GM23338 (cell line): ENCODE data around the gene MTERF4. TPM values are rescaled to one million over a fixed set of nuclear protein-coding genes. Genes with fewer than 3 reads are reported as not detected.

Experiments used
- ATAC-seq: fragments of 200-7000 bp; cut with Tn5 transposase; 3 replicates; pipeline ENCODE4 v1.9.1; 2020
- DNase-seq: peaks from one replicate; pipeline ENCODE4 v3.0.0-alpha.2; 2015; ENCODE audit warnings: low spot score
- H2AFZ ChIP-seq: fragments of 200-600 bp; sonication (generic); 2 replicates; pipeline ENCODE4 v1.8.0; 2016; ENCODE audit warnings: antibody characterized with exemption, mild to moderate bottlenecking, moderate library complexity
- H3F3A ChIP-seq: fragments of 200-600 bp; sonication (generic); replicated peaks from 2 replicates; pipeline ENCODE4 v1.8.0; 2017; ENCODE audit warnings: antibody characterized with exemption, mixed run types, low read depth
- H3K27ac ChIP-seq: fragments of 200-600 bp; sonication (generic); 2 replicates; pipeline ENCODE4 v1.6.1; 2016; ENCODE audit warnings: low read depth
- H3K27me3 ChIP-seq: fragments of 200-600 bp; sonication (generic); 2 replicates; pipeline ENCODE4 v1.8.0; 2016; ENCODE audit warnings: mild to moderate bottlenecking, mixed run types, moderate library complexity; ENCODE audit not compliant: insufficient read depth
- H3K36me3 ChIP-seq: fragments of 200-600 bp; sonication (generic); 2 replicates; pipeline ENCODE4 v1.8.0; 2016; ENCODE audit warnings: mild to moderate bottlenecking; ENCODE audit not compliant: insufficient read depth
- H3K4me1 ChIP-seq: fragments of 200-600 bp; sonication (generic); 2 replicates; pipeline ENCODE4 v1.8.0; 2016; ENCODE audit warnings: mild to moderate bottlenecking, moderate library complexity; ENCODE audit not compliant: insufficient read depth
- H3K4me2 ChIP-seq: fragments of 200-600 bp; sonication (generic); 2 replicates; pipeline ENCODE4 v1.7.1; 2017; ENCODE audit warnings: mixed run types
- H3K4me3 ChIP-seq: fragments of 200-600 bp; sonication (generic); 2 replicates; pipeline ENCODE4 v1.6.1; 2016; ENCODE audit warnings: mixed run types
- H3K79me2 ChIP-seq: fragments of 200-600 bp; sonication (generic); replicated peaks from 2 replicates; pipeline ENCODE4 v1.8.0; 2017; ENCODE audit warnings: mild to moderate bottlenecking; ENCODE audit not compliant: insufficient read depth
- H3K9me2 ChIP-seq: fragments of 200-600 bp; sonication (generic); 2 replicates; pipeline ENCODE4 v1.8.0; 2017; ENCODE audit not compliant: insufficient read depth
- H4K20me1 ChIP-seq: fragments of 200-600 bp; sonication (generic); replicated peaks from 2 replicates; pipeline ENCODE4 v1.8.0; 2017; ENCODE audit warnings: mild to moderate bottlenecking; ENCODE audit not compliant: insufficient read depth
- H3K27ac Mint-ChIP-seq: 2 replicates; pipeline ENCODE4 v1.8.0; 2020; ENCODE audit warnings: inconsistent platforms, mild to moderate bottlenecking, moderate library complexity, mixed read lengths
- H3K27me3 Mint-ChIP-seq: 3 replicates; pipeline ENCODE4 v1.8.0; 2022; ENCODE audit warnings: low read depth, mild to moderate bottlenecking, moderate library complexity, mixed read lengths, inconsistent platforms; ENCODE audit not compliant: insufficient read depth, poor library complexity
- H3K36me3 Mint-ChIP-seq: 3 replicates; pipeline ENCODE4 v1.8.0; 2021; ENCODE audit warnings: low read depth, mild to moderate bottlenecking, inconsistent platforms, moderate library complexity, mixed read lengths
- H3K4me1 Mint-ChIP-seq: 3 replicates; pipeline ENCODE4 v1.8.0; 2020; ENCODE audit warnings: mild to moderate bottlenecking, inconsistent platforms, mixed read lengths
- H3K4me3 Mint-ChIP-seq: 3 replicates; pipeline ENCODE4 v1.8.0; 2021; ENCODE audit warnings: moderate library complexity, mild to moderate bottlenecking, inconsistent platforms, mixed read lengths
- H3K9me3 Mint-ChIP-seq: 3 replicates; pipeline ENCODE4 v1.8.0; 2020; ENCODE audit warnings: moderate library complexity, mild to moderate bottlenecking, inconsistent platforms, mixed read lengths
- CREB1 ChIP-seq: fragments of 250-450 bp; sonication (Bioruptor Pico); IDR thresholded peaks from 2 replicates; pipeline ENCODE4 v1.5.0; 2020; ENCODE audit warnings: low read depth, mild to moderate bottlenecking, moderate library complexity
- EZH2phosphoT487 ChIP-seq: fragments of 200-600 bp; sonication (generic); IDR thresholded peaks from one replicate; pipeline ENCODE4 v1.8.1; 2018; ENCODE audit warnings: antibody characterized with exemption; ENCODE audit not compliant: unreplicated experiment
- JUNB ChIP-seq: IDR thresholded peaks from one replicate; pipeline ENCODE4 v1.6.1; 2016; ENCODE audit warnings: antibody characterized with exemption; ENCODE audit not compliant: unreplicated experiment
- NANOG ChIP-seq: IDR thresholded peaks from 2 replicates; pipeline ENCODE4 v1.6.1; 2016; ENCODE audit warnings: antibody characterized with exemption, borderline replicate concordance
- POLR2AphosphoS5 ChIP-seq: IDR thresholded peaks from 2 replicates; pipeline ENCODE4 v1.6.1; 2016; ENCODE audit warnings: antibody characterized with exemption, low read depth
- STAT1 ChIP-seq: IDR thresholded peaks from one replicate; pipeline ENCODE4 v1.6.1; 2016; ENCODE audit warnings: antibody characterized with exemption; ENCODE audit not compliant: unreplicated experiment
- ZNF331 ChIP-seq: fragments of 250-450 bp; sonication (Bioruptor Pico); IDR thresholded peaks from 2 replicates; pipeline ENCODE4 v1.5.0; 2020; ENCODE audit warnings: low read depth, mild to moderate bottlenecking, moderate library complexity
- polyA plus RNA-seq: library from polyadenylated mRNA; unstranded; fragments of >200 nt; fragmentation: Nextera tagmentation; extraction: Ambion mirVana; gene quantifications from 2 replicates; pipeline ENCODE4 v1.2.1, GENCODE V29; 2016
- total RNA-seq: library from RNA; depleted of rRNA; stranded (reverse); fragments of >200 nt; shearing (Covaris generic); gene quantifications from 2 replicates; pipeline ENCODE4 v1.2.3, GENCODE V29; 2014
- TF ChIP-seq, protein P1 (sequence below): IDR thresholded peaks from 2 replicates; pipeline ENCODE4 v1.6.1; 2016; ENCODE audit warnings: antibody characterized with exemption
- TF ChIP-seq, protein P2 (sequence below), 2 experiments: fragments of 200-600 bp in 1 of 2; sonication (generic) in 1 of 2; conservative IDR thresholded peaks; 2 replicates each; pipeline versions ENCODE4 v1.5.1 to v1.6.1; 2016 to 2017; ENCODE audit warnings: antibody characterized with exemption in 2 of 2, low read depth in 2 of 2, mild to moderate bottlenecking in 2 of 2, moderate library complexity in 1 of 2
- TF ChIP-seq, protein P3 (sequence below): IDR thresholded peaks from one replicate; pipeline ENCODE4 v1.6.1; 2018; ENCODE audit warnings: antibody characterized with exemption; ENCODE audit not compliant: unreplicated experiment

The MTERF4 gene
- total and polyA plus RNA-seq, 2 experiments from 2014 or later: 15.3 to 63.6 TPM

DNA sequence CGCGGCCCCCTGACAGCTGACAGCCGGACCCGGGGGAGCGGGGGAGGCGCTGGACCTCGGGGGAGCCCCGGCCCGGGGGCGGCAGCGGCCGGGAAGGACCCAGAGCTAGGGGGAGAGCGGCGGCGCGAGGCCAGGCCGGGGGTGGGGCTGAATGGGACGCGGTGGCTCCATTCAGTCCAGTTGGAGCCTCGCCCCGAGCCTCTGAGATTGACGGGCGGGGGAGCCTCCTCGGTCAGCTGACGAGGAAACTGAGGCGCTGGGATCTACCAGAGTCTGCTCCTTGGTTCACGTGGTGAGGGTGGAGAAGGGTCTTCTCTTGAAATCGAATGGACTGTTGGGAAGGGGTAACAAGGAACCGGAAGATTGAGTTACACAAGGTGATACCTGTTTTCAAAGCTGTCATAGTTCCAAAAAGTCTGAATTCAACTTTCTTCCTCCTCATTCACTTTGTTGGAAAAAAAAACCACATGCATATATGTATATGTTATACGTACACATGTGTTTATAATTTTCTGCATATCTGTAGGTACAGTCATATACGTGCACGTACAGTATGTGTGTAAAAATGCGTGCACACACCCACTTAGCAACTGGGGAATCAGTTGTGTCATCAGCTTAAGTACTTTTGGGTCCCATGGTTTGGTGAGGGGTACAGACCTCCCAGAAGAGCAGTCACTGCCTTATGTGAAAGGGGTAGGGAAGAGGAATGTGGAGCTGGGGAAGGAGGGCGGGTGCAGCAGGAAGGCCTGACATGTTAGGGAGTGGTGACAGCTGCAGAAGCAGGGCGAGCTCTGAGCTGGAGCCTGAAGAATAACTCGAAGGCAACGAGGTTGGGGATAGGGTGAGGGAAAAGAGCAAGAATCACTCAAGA lies 48.8 kb upstream of the MTERF4 start (continued):
- TF ChIP-seq, protein P1, sequence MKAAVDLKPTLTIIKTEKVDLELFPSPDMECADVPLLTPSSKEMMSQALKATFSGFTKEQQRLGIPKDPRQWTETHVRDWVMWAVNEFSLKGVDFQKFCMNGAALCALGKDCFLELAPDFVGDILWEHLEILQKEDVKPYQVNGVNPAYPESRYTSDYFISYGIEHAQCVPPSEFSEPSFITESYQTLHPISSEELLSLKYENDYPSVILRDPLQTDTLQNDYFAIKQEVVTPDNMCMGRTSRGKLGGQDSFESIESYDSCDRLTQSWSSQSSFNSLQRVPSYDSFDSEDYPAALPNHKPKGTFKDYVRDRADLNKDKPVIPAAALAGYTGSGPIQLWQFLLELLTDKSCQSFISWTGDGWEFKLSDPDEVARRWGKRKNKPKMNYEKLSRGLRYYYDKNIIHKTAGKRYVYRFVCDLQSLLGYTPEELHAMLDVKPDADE: no peak
- TF ChIP-seq POLR2AphosphoS5: no peak
- TF ChIP-seq CREB1 (CRISPR knock-in tag): no peak
- TF ChIP-seq, protein P2, sequence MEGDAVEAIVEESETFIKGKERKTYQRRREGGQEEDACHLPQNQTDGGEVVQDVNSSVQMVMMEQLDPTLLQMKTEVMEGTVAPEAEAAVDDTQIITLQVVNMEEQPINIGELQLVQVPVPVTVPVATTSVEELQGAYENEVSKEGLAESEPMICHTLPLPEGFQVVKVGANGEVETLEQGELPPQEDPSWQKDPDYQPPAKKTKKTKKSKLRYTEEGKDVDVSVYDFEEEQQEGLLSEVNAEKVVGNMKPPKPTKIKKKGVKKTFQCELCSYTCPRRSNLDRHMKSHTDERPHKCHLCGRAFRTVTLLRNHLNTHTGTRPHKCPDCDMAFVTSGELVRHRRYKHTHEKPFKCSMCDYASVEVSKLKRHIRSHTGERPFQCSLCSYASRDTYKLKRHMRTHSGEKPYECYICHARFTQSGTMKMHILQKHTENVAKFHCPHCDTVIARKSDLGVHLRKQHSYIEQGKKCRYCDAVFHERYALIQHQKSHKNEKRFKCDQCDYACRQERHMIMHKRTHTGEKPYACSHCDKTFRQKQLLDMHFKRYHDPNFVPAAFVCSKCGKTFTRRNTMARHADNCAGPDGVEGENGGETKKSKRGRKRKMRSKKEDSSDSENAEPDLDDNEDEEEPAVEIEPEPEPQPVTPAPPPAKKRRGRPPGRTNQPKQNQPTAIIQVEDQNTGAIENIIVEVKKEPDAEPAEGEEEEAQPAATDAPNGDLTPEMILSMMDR (conservative IDR thresholded peaks at IDR 0.05; ENCODE audit: low read depth in 2 of 2): no peak
- TF ChIP-seq NANOG: no peak
- TF ChIP-seq STAT1: no peak
- no peak for TF ChIP-seq EZH2phosphoT487
- no peak for TF ChIP-seq ZNF331 (CRISPR knock-in tag)
- TF ChIP-seq, protein P3, sequence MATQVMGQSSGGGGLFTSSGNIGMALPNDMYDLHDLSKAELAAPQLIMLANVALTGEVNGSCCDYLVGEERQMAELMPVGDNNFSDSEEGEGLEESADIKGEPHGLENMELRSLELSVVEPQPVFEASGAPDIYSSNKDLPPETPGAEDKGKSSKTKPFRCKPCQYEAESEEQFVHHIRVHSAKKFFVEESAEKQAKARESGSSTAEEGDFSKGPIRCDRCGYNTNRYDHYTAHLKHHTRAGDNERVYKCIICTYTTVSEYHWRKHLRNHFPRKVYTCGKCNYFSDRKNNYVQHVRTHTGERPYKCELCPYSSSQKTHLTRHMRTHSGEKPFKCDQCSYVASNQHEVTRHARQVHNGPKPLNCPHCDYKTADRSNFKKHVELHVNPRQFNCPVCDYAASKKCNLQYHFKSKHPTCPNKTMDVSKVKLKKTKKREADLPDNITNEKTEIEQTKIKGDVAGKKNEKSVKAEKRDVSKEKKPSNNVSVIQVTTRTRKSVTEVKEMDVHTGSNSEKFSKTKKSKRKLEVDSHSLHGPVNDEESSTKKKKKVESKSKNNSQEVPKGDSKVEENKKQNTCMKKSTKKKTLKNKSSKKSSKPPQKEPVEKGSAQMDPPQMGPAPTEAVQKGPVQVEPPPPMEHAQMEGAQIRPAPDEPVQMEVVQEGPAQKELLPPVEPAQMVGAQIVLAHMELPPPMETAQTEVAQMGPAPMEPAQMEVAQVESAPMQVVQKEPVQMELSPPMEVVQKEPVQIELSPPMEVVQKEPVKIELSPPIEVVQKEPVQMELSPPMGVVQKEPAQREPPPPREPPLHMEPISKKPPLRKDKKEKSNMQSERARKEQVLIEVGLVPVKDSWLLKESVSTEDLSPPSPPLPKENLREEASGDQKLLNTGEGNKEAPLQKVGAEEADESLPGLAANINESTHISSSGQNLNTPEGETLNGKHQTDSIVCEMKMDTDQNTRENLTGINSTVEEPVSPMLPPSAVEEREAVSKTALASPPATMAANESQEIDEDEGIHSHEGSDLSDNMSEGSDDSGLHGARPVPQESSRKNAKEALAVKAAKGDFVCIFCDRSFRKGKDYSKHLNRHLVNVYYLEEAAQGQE: no peak
- no peak for TF ChIP-seq JUNB

DNA sequence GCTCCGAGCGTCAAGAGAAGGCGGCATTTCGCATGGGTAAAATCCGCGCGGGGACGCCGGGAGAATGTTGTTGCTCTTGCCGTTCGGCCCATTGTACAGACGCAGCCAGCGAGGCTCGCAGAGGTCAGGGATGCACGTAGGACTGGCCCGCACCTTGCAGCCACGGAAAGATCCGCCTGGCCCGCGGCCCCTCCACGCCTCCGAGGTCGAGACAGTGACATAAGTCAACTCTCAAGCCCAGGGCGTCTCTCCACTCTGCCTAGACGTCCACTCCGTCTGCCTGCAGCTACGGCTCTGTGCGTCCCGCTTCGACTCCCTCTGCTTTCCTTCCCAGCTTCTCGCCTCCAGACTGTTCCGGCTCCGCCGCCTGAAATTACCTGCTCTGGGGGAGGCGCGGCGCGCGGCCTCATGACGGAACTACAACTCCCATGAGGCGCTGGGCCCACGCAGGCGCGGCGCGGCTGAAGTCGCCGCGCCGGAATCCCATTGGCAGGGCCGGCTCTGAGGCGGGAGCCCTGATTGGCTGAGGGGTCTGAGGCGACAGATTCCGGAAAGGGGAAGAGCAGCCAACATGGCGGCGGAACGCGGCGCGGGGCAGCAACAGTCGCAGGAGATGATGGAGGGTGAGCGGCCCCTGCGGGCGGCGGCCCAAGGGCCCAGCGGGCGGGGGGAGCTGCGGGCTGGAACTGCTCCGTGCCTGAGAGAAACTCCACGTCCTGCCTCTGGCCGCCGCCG lies 48.0 kb upstream of the MTERF4 start, which contains the start of gene PPP1R7:
Gene PPP1R7, plus strand, starts transcription at position 543 of the 735 bp plus-strand sequence. Its CDS starts 29 bp downstream, at position 572.
- peaks cover 14% of the 10 kb centered on the region for H3K27me3 Mint-ChIP-seq
- peak within 1 kb of the TSS; percentile 93 for H3K4me2 ChIP-seq
- 0 out of 2 replicates have a peak, but pooled peaks cover 6% of the 10 kb centered on the region for H3F3A ChIP-seq
- H4K20me1 ChIP-seq: peaks cover 27% of the 10 kb centered on the region
- peak within 1 kb of the TSS; percentile 81 for H3K4me3 ChIP-seq
- no peaks in the 10 kb centered on the region for H3K27me3 ChIP-seq
- H3K27ac Mint-ChIP-seq: peak within 1 kb of the TSS; percentile 85
- H3K36me3 ChIP-seq: no peaks in the 10 kb centered on the region
- H3K9me3 Mint-ChIP-seq: no peaks in the 10 kb centered on the region; the same call in 2 of the 3 replicates
- H3K4me3 Mint-ChIP-seq: peak within 1 kb of the TSS; percentile 94
- H3K9me2 ChIP-seq: no peaks in the 10 kb centered on the region
- no peak within 1 kb of the TSS for H3K27ac ChIP-seq
- ATAC-seq (peak; percentile 77), DNase-seq (peak; percentile 98)
- peaks cover 27% of the 10 kb centered on the region for H3K4me1 Mint-ChIP-seq
- H2AFZ ChIP-seq: peak within 1 kb of the TSS; percentile 99
- peaks cover 26% of the 10 kb centered on the region for H3K4me1 ChIP-seq
- peaks cover 11% of the 10 kb centered on the region for H3K36me3 Mint-ChIP-seq
- peaks cover 58% of the 10 kb centered on the region for H3K79me2 ChIP-seq
- TF ChIP-seq CREB1 (CRISPR knock-in tag) (peak; percentile 87), POLR2AphosphoS5 (peak; percentile 70)
